SK-N-MC (cell line): Measurements from ENCODE around the gene GGN.
"Not testable (repeated sequence)": the region's sequence is repeated elsewhere in the genome, so short reads cannot be mapped to it uniquely, and the experiment has no call there.

Experiments
- EZH2 ChIP-seq: fragments of 200-600 bp; sonication (generic); IDR thresholded peaks from one replicate; pipeline ENCODE4 v1.6.1; 2017; ENCODE audit warnings: antibody characterized with exemption
- FOXP2 ChIP-seq: optimal IDR thresholded peaks from 2 replicates; pipeline ENCODE3; 2011; ENCODE audit warnings: mild to moderate bottlenecking, moderate library complexity; ENCODE audit not compliant: insufficient read depth; ENCODE audit errors: extremely low read length, control extremely low read depth
- POLR2AphosphoS5 ChIP-seq: IDR thresholded peaks from 2 replicates; pipeline ENCODE4 v1.6.1; 2012; ENCODE audit warnings: mild to moderate bottlenecking, low read depth, low read length, borderline replicate concordance

- not testable (repeated sequence) for TF ChIP-seq EZH2, FOXP2, POLR2AphosphoS5
These were observed 39.3 kb upstream of the GGN start for GRCh38 chr19:38427035-38427677.
